Body of pancreas (tissue), 4 donors: ENCODE measurements around the gene ADAMTSL2.

Source experiments
- POLR2A ChIP-seq, 3 donors: fragments of 450-650 bp; IDR thresholded peaks; one replicate each; pipeline ENCODE4 v1.6.1; 2016; ENCODE audit warnings: antibody characterized with exemption in 3 of 3, mild to moderate bottlenecking in 2 of 3
- TF ChIP-seq, protein P1 (sequence below), 7 experiments: fragments of 450-650 bp in 4 of 7; fragments of 200-600 bp in 3 of 7; sonication (generic) in 3 of 7; IDR thresholded peaks; one replicate each; pipeline ENCODE4 v1.5.1; 2016 to 2019; ENCODE audit warnings: antibody characterized with exemption in 7 of 7

DNA sequence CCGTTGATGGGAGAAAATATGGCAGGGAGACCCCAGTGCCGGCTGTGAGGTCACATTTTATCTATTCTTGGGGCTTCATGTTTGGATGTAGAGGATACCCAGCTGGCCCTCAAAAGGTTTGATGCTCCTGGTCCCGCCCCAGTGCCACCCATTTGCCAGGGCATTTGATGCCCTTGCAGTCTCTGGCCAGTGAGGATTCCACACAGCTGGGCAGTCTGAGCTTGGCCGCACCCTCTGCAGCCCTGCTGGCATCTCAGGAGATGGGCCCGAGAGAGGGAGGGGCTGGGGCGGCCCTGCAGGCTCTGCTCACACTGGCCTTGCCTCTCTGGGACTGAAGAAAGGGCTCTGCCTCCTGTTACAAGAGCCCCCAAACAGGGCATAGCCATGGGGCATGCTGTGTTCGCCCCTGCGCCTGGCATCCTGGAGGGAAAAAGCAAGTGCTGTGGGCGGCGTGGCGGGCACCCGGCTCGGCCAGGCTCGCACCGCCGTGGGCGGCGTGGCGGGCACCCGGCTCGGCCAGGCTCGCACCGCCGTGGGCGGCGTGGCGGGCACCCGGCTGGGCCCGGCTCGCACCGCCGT lies 27.6 kb downstream of the ADAMTSL2 start:
- TF ChIP-seq, protein P1, sequence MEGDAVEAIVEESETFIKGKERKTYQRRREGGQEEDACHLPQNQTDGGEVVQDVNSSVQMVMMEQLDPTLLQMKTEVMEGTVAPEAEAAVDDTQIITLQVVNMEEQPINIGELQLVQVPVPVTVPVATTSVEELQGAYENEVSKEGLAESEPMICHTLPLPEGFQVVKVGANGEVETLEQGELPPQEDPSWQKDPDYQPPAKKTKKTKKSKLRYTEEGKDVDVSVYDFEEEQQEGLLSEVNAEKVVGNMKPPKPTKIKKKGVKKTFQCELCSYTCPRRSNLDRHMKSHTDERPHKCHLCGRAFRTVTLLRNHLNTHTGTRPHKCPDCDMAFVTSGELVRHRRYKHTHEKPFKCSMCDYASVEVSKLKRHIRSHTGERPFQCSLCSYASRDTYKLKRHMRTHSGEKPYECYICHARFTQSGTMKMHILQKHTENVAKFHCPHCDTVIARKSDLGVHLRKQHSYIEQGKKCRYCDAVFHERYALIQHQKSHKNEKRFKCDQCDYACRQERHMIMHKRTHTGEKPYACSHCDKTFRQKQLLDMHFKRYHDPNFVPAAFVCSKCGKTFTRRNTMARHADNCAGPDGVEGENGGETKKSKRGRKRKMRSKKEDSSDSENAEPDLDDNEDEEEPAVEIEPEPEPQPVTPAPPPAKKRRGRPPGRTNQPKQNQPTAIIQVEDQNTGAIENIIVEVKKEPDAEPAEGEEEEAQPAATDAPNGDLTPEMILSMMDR (IDR thresholded peaks at IDR 0.05) = no peak
- TF ChIP-seq POLR2A (IDR thresholded peaks at IDR 0.05) = no peak
